ENCODE results near the gene LRBA. TPM values are rescaled to one million over a fixed set of nuclear protein-coding genes. Genes with fewer than 3 reads are reported as not detected.

Gene LRBA
- total and polyA plus RNA-seq, 4 donors: 11.8 to 149 (median 34.2) TPM

DNA sequence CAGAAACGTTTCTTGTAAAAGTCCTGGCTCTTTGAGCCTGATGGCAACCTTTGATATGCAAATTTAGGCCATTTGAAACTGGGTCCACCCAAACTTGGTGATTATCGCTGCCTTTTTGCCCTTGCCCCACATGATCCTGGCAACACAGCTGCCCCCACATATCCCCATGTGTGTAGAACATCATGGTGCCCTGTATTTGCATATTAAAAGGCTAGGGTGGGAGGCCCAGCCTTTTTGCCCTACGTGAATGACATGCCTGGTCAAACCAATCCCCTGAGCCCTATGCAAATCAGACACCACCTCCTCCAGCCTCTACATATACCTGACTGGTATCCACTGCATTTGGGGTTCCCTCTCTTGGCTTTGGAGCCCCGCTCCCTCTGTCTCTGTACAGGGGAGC, 230.8 kb downstream of the LRBA start:
- ATAC-seq (ENCODE audit: insufficient read depth, low FRiP score): no peak
- 83 to 92% methylated on average over 4 of the region's 4 CpGs for WGBS, 2 donors

DNA sequence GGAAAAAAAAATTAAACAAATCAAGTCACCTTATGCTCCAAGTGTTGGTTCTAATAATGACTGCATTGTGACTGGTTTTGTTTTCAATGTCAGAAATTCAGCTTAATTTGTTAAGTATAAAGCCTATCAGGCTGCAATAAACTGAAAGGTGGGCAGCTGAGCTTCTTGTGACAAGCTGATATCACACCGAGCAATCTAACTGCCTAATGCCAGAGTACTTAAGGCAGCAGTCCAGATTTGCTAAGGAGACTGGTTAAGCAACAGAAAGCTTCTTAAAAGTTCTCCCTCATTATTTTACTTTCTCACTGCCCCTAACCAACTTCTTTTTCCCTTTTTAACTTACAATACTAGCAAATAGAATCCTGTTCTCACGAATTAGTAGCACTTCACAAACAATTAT, 232.2 kb downstream of the LRBA start:
- DNase-seq (peak in 2 of 3 donors; percentile 2 to 47), ATAC-seq (ENCODE audit: insufficient read depth, low FRiP score) (no peak)
- Histone ChIP-seq H3K9me3 (ENCODE audit: control insufficient read depth in 4 of 4, insufficient read depth in 3 of 4, low read length in 3 of 4) (no peaks in the 10 kb centered on the region), H3K4me1 (ENCODE audit: control insufficient read depth in 5 of 5, insufficient read depth in 5 of 5, low read length in 5 of 5) (peaks cover 0 to 4% (median 0%) of the 10 kb centered on the region in 5 donors), H3K4me3 (no peak overlapping the region), H3K9ac (ENCODE audit: insufficient read depth in 1 of 2, low read length in 2 of 2) (no peak overlapping the region), H3K27me3 (ENCODE audit: control insufficient read depth in 3 of 3, insufficient read depth in 3 of 3, low read length in 2 of 3) (no peaks in the 10 kb centered on the region), H3K27ac (ENCODE audit: low read depth in 1 of 2, low read length in 1 of 2) (no peak overlapping the region), H3K36me3 (ENCODE audit: control insufficient read depth in 4 of 4, insufficient read depth in 4 of 4, low read length in 4 of 4) (no peaks in the 10 kb centered on the region)
- 73 to 84% methylated on average over 2 of the region's 2 CpGs for WGBS, 2 donors
- TF ChIP-seq, protein P1, sequence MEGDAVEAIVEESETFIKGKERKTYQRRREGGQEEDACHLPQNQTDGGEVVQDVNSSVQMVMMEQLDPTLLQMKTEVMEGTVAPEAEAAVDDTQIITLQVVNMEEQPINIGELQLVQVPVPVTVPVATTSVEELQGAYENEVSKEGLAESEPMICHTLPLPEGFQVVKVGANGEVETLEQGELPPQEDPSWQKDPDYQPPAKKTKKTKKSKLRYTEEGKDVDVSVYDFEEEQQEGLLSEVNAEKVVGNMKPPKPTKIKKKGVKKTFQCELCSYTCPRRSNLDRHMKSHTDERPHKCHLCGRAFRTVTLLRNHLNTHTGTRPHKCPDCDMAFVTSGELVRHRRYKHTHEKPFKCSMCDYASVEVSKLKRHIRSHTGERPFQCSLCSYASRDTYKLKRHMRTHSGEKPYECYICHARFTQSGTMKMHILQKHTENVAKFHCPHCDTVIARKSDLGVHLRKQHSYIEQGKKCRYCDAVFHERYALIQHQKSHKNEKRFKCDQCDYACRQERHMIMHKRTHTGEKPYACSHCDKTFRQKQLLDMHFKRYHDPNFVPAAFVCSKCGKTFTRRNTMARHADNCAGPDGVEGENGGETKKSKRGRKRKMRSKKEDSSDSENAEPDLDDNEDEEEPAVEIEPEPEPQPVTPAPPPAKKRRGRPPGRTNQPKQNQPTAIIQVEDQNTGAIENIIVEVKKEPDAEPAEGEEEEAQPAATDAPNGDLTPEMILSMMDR (IDR thresholded peaks at IDR 0.05; ENCODE audit: control extremely low read depth, extremely low read depth): no peak

More for the DNA sequence above, 230.8 kb downstream of the LRBA start:
- no peaks in the 10 kb centered on the region for H3K9me3 ChIP-seq (ENCODE audit: control insufficient read depth in 4 of 4, insufficient read depth in 3 of 4, low read length in 3 of 4)
- H3K27ac ChIP-seq (ENCODE audit: low read depth in 1 of 2, low read length in 1 of 2): no peak overlapping the region
- H3K27me3 ChIP-seq (ENCODE audit: control insufficient read depth in 3 of 3, insufficient read depth in 3 of 3, low read length in 2 of 3): no peaks in the 10 kb centered on the region
- H3K4me3 ChIP-seq: no peak overlapping the region
- H3K4me1 ChIP-seq (ENCODE audit: control insufficient read depth in 5 of 5, insufficient read depth in 5 of 5, low read length in 5 of 5): peaks cover 0 to 2% (median 0%) of the 10 kb centered on the region in 5 donors
- no peak overlapping the region for H3K9ac ChIP-seq (ENCODE audit: insufficient read depth in 1 of 2, low read length in 2 of 2)
- DNase-seq: no peak
- no peaks in the 10 kb centered on the region for H3K36me3 ChIP-seq (ENCODE audit: control insufficient read depth in 4 of 4, insufficient read depth in 4 of 4, low read length in 4 of 4)
- TF ChIP-seq, protein P1 (IDR thresholded peaks at IDR 0.05; ENCODE audit: control extremely low read depth, extremely low read depth): no peak

DNA sequence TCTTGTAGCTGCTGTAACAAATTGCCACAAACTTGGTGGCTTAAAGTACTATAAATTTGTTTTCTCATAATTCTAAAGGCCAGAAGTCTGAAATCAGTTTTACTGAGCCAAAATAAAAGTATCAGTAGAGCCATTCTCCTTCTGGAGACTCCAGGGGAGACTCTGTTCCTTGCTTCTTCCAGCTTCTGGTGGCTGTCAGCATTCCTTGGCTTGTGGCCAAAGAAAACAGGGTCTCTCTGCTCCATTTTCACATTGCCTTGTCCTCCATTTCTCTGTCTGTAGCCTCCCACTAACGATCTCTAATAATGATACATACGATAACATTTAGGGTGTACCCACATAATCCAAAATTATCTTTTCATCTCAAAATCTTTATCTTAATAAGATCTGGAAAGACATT, 232.8 kb downstream of the LRBA start:
- TF ChIP-seq, protein P1 (IDR thresholded peaks at IDR 0.05; ENCODE audit: control extremely low read depth, extremely low read depth): no peak
- H3K36me3 ChIP-seq (ENCODE audit: control insufficient read depth in 4 of 4, insufficient read depth in 4 of 4, low read length in 4 of 4): no peaks in the 10 kb centered on the region
- no peak overlapping the region for H3K4me3 ChIP-seq
- no peak overlapping the region for H3K27ac ChIP-seq (ENCODE audit: low read depth in 1 of 2, low read length in 1 of 2)
- H3K4me1 ChIP-seq (ENCODE audit: control insufficient read depth in 5 of 5, insufficient read depth in 5 of 5, low read length in 5 of 5): peaks cover 0 to 4% (median 0%) of the 10 kb centered on the region in 5 donors
- peak; percentile 19 to 45 (median 44) for DNase-seq
- H3K9ac ChIP-seq (ENCODE audit: insufficient read depth in 1 of 2, low read length in 2 of 2): no peak overlapping the region
- no peaks in the 10 kb centered on the region for H3K27me3 ChIP-seq (ENCODE audit: control insufficient read depth in 3 of 3, insufficient read depth in 3 of 3, low read length in 2 of 3)
- ATAC-seq (ENCODE audit: insufficient read depth, low FRiP score): no peak
- H3K9me3 ChIP-seq (ENCODE audit: control insufficient read depth in 4 of 4, insufficient read depth in 3 of 4, low read length in 3 of 4): no peaks in the 10 kb centered on the region
- 84 to 86% methylated on average over 2 of the region's 2 CpGs for WGBS, 2 donors

- 96 to 97% methylated on average over 6 of the region's 6 CpGs for WGBS, 2 donors
- H3K27me3 ChIP-seq (ENCODE audit: control insufficient read depth in 3 of 3, insufficient read depth in 3 of 3, low read length in 2 of 3): no peaks in the 10 kb centered on the region
- ATAC-seq (ENCODE audit: insufficient read depth, low FRiP score): no peak
These were observed 233.9 kb downstream of the LRBA start for GRCh38 chr4:150781191-150781590.

More at GRCh38 chr4:150781191-150781590, 233.9 kb downstream of the LRBA start:
- H3K36me3 ChIP-seq (ENCODE audit: control insufficient read depth in 4 of 4, insufficient read depth in 4 of 4, low read length in 4 of 4): no peaks in the 10 kb centered on the region
- DNase-seq: no peak
- no peak overlapping the region for H3K4me3 ChIP-seq
- H3K9me3 ChIP-seq (ENCODE audit: control insufficient read depth in 4 of 4, insufficient read depth in 3 of 4, low read length in 3 of 4): no peaks in the 10 kb centered on the region
- no peak overlapping the region for H3K9ac ChIP-seq (ENCODE audit: insufficient read depth in 1 of 2, low read length in 2 of 2)
- H3K4me1 ChIP-seq (ENCODE audit: control insufficient read depth in 5 of 5, insufficient read depth in 5 of 5, low read length in 5 of 5): peaks cover 0 to 4% (median 0%) of the 10 kb centered on the region in 5 donors
- TF ChIP-seq, protein P1 (IDR thresholded peaks at IDR 0.05; ENCODE audit: control extremely low read depth, extremely low read depth): no peak
- H3K27ac ChIP-seq (ENCODE audit: low read depth in 1 of 2, low read length in 1 of 2): no peak overlapping the region
